ENCODE data around the gene LOXL3.

The LOXL3 gene

DNA sequence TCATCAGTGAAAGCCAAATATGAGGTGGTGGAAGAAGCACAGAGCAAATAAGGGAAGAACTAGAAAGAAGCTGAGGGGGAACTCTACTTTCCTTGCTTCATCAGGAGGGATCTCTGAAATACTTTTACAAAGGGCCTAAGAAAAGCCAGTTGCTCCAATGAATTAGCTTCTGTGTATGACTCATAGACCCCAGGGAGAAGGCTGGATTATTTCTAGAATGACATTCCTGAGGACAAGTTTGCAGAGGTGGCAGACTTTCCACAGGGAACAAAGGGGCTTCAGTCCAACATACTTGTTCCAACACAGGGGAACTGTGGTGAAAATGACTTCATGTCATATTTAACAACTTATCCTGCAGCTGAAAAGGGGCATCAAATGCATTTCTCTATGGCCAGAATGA lies 29.8 kb upstream of the LOXL3 start:
- TF ChIP-seq, protein P1, sequence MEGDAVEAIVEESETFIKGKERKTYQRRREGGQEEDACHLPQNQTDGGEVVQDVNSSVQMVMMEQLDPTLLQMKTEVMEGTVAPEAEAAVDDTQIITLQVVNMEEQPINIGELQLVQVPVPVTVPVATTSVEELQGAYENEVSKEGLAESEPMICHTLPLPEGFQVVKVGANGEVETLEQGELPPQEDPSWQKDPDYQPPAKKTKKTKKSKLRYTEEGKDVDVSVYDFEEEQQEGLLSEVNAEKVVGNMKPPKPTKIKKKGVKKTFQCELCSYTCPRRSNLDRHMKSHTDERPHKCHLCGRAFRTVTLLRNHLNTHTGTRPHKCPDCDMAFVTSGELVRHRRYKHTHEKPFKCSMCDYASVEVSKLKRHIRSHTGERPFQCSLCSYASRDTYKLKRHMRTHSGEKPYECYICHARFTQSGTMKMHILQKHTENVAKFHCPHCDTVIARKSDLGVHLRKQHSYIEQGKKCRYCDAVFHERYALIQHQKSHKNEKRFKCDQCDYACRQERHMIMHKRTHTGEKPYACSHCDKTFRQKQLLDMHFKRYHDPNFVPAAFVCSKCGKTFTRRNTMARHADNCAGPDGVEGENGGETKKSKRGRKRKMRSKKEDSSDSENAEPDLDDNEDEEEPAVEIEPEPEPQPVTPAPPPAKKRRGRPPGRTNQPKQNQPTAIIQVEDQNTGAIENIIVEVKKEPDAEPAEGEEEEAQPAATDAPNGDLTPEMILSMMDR (conservative IDR thresholded peaks at IDR 0.05; ENCODE audit: low read depth): no peak
- DNase-seq (ENCODE audit: low spot score): no peak
- ChIA-PET CTCF (interaction anchor here (0.6 kb wide), 2 partner anchors 90 to 174 kb away, joined by 3 read pairs; no protein-coding TSS in a partner anchor), POLR2A (ENCODE audit: low non-redundant PET) (no interaction called here)
- no peak overlapping the region for H3K27ac ChIP-seq

DNA sequence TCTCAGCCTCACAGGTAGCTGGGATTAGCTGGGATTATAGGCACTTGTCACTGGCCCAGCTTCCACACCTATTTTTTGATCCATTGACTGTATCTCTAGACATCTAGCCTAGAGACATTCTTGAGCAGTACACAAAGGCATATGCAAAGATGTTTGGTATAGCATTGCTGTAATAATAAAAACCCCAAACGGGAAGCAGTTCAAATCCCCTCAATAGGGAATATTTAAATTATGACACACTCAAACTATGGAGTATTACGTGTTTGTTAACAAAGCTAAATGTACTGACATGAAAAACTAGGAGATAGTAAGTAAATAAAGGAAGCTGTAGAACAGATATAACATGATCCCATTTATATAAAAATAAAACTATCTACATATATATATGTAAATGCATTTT lies 28.4 kb upstream of the LOXL3 start:
- TF ChIP-seq, protein P1 (conservative IDR thresholded peaks at IDR 0.05; ENCODE audit: low read depth): no peak
- DNase-seq (ENCODE audit: low spot score): no peak
- ChIA-PET CTCF (interaction anchor here (0.6 kb wide), 1 partner anchor 1007 kb away, joined by 3 read pairs; no protein-coding TSS in a partner anchor), POLR2A (ENCODE audit: low non-redundant PET) (no interaction called here)
- H3K27ac ChIP-seq: no peak overlapping the region

DNA sequence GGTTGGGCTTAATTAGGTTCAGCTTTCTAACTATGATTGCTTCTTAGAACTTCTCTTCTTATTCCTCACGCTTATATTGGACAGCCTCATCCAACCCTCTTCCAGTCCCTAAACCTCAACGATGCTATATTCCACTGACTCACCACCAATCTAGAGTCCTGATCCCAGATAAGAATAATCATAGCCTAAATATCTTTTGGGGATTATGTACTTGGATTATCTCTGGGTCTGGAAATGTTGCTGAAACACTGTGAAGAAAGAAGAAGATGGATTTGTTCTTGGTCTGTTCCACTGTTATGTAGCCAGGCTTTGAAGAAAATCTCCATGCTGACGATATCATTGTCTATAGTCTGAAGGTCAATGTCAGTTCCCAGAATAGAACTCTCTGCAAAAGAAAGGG lies 27.7 kb upstream of the LOXL3 start:
- no peak overlapping the region for H3K27ac ChIP-seq
- ChIA-PET CTCF (no interaction called here), POLR2A (ENCODE audit: low non-redundant PET) (no interaction called here)
- no peak for DNase-seq (ENCODE audit: low spot score)
- TF ChIP-seq, protein P1 (conservative IDR thresholded peaks at IDR 0.05; ENCODE audit: low read depth): no peak

DNA sequence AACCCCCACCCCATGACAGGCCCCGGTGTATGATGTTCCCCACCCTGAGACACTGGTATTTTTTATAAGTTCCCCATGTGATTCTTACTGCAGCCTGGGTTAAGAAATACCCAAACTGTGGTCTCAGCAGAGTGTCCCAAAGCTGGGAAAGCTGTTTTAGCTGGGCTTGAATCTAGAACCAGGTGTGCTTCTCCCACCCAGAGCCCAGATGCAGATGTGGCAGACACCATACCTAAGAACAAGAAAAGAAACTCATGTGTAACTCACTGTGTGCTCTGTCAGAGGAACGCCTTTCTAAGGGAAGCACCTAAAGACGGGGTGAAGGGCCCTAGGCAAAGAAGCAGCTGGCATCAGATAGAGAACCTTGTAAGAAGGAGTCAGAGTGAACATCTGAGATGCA lies 24.7 kb upstream of the LOXL3 start:
- TF ChIP-seq, protein P1 (conservative IDR thresholded peaks at IDR 0.05; ENCODE audit: low read depth): no peak
- CTCF ChIA-PET: no interaction called here
- no peak for DNase-seq (ENCODE audit: low spot score)
- no peak overlapping the region for H3K27ac ChIP-seq
- POLR2A ChIA-PET (ENCODE audit: low non-redundant PET): no interaction called here

DNA sequence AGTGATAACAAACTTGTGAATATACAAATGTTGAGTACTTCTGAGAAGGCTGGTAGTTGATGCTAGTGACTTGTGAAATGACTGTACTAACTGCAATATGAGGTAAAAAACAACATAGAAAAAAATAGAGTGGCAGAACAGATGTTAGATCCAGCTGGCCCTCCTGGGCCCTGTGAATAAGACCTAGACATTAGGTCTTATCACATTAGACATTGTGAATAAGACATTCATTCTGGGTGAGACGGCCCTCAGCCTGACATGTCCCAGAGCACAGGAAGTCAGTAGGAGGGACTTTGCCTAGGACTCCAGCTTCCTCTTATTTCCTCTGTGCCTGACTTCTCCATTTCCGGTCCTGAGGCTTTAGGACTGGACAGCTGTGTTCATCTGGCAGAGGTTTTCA lies 23.7 kb upstream of the LOXL3 start:
- H3K27ac ChIP-seq: no peak overlapping the region
- no peak for DNase-seq (ENCODE audit: low spot score)
- TF ChIP-seq, protein P1 (conservative IDR thresholded peaks at IDR 0.05; ENCODE audit: low read depth): no peak
- POLR2A ChIA-PET (ENCODE audit: low non-redundant PET): no interaction called here
- CTCF ChIA-PET: no interaction called here

DNA sequence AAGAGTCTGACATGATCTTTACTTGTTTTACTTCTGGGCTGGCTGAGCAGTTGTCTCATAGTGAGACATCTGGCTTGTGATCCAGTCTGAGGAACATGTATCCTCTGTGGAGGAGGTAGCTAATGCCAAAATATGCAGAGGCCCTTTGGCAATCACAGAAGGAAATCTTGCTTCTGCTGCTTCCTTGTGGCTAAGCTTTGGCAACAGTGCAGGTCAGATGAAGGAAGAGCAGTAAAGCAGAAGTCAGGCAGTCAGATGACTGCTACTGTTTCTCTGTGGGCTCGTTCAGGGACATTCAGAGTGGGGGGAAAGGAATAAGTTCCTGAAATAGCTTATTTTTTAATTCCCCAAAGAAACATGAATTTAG lies 23.1 kb upstream of the LOXL3 start:
- POLR2A ChIA-PET (ENCODE audit: low non-redundant PET): no interaction called here
- TF ChIP-seq, protein P1 (conservative IDR thresholded peaks at IDR 0.05; ENCODE audit: low read depth): no peak
- H3K27ac ChIP-seq: no peak overlapping the region
- CTCF ChIA-PET: no interaction called here
- DNase-seq (ENCODE audit: low spot score): no peak
